GM06990 (cell line): ENCODE results near the gene IER3.

Source experiments
- DNase-seq: peaks from one replicate; pipeline ENCODE4 v3.0.0-alpha.2; 2011; ENCODE audit not compliant: insufficient read length; ENCODE audit errors: extremely low read depth
- H3K27me3 ChIP-seq: replicated peaks from 2 replicates; pipeline ENCODE4 v1.6.0; 2011; ENCODE audit warnings: low read length; ENCODE audit not compliant: control insufficient read depth, insufficient read depth
- H3K36me3 ChIP-seq: 2 replicates; pipeline ENCODE4 v1.5.1; 2011; ENCODE audit warnings: low read length; ENCODE audit not compliant: control insufficient read depth, insufficient read depth
- H3K4me3 ChIP-seq: replicated peaks from 2 replicates; pipeline ENCODE4 v1.5.1; 2011; ENCODE audit warnings: low read depth, mild to moderate bottlenecking, control low read depth, low read length
- CTCF ChIP-seq: IDR thresholded peaks from 2 replicates; pipeline ENCODE4 v1.5.1; 2011; ENCODE audit warnings: low read length, control low read depth, mild to moderate bottlenecking, inconsistent platforms; ENCODE audit not compliant: insufficient read depth, poor library complexity, severe bottlenecking

Gene IER3

GRCh38 chr6:30752157-30752927 is 8.0 kb upstream of the IER3 start:
- no peak for DNase-seq
- H3K36me3 ChIP-seq: no peaks in the 10 kb centered on the region
- H3K27me3 ChIP-seq: no peaks in the 10 kb centered on the region
- H3K4me3 ChIP-seq: no peak overlapping the region
- no peak for TF ChIP-seq CTCF

DNA sequence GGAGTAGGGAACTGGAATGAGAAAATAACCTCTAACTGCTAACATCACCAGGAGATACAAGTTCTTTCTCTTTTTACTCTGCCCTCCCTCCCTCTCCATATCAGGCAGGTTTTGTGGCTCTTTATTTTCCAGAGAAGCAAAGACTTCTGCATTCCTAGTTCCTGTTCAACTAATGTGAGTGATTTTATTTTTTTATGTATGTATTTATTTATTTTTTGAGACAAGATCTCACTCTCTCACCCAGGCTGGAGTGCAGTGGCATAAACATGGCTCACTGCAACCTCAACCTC is 6.0 kb upstream of the IER3 start:
- Histone ChIP-seq H3K27me3 (no peaks in the 10 kb centered on the region), H3K36me3 (no peaks in the 10 kb centered on the region), H3K4me3 (no peak overlapping the region)
- TF ChIP-seq CTCF: no peak
- no peak for DNase-seq

DNA sequence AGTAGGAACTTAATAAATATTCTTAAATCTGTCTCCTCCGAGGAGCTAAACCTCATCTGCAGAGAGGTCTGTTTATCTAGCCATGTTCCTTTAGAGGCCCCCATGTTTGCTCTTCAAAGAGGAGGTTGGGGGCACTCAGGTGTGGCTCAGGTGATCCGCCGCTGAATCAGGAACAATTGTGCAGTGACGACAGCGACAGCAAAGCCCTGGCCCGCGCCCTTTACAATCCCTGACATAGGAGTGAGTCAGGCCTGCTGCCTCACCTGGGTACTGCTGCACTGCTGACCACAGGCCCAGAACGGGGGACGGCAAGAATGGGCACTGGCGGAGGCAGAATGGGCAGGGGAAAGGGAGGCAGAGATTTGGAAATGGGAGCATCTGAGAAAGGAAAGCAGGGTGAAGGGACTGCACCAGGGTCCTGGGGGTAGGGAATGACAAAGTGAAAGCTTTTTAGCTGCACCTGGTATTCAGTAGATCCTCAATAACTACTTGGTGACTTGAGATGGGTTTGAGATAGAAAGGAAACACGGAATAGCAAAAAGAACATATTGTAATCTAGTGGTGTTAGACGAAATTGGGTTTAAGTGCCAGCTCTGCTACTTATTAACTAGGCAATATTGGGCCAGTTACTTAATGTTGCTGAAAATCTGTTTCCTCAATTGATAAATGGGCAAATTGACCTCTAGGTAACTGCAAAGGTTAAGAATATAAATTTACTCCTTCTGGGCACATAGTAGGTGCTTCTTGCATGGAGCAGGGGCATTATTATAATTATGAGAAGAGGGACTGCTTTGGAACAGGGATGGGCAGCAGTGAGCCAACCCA is 5.4 kb upstream of the IER3 start:
- Histone ChIP-seq H3K27me3 (no peaks in the 10 kb centered on the region), H3K4me3 (no peak overlapping the region), H3K36me3 (no peaks in the 10 kb centered on the region)
- DNase-seq: no peak
- TF ChIP-seq CTCF: no peak

DNA sequence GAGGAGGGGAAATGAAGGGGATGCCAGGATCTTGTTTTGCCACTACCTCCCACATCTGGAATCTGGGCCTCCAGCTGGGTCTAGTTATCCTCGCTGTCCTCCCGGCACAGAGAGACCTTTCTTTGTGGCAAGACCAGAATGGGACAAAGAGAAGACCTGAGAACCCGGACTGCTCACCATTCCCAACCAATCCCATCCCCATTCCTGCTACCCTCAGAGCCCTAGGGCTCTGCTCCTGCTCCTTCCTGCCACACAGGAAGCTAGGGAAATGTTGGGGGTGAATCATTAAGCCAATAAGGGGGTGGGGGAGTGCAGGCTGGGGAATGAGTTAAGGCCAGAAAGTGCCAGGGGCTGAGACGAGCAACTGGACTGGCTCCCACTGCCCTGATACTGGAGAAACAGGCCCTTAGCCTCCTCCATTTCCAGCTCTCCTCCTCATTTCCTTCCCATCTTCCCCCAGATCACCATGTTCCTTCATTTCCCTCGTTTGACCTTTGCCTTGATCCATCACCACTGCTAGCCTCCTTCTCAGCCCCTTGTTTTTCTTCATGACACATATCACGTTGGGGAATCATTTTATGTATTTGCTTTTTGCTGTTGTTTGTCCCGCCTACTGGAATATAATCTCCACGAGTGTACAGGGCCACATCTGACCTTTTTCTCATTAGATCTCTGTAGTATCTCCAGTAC is 4.6 kb upstream of the IER3 start:
- no peak for DNase-seq
- no peaks in the 10 kb centered on the region for H3K27me3 ChIP-seq
- H3K4me3 ChIP-seq: no peak overlapping the region
- H3K36me3 ChIP-seq: no peaks in the 10 kb centered on the region
- TF ChIP-seq CTCF: no peak

DNA sequence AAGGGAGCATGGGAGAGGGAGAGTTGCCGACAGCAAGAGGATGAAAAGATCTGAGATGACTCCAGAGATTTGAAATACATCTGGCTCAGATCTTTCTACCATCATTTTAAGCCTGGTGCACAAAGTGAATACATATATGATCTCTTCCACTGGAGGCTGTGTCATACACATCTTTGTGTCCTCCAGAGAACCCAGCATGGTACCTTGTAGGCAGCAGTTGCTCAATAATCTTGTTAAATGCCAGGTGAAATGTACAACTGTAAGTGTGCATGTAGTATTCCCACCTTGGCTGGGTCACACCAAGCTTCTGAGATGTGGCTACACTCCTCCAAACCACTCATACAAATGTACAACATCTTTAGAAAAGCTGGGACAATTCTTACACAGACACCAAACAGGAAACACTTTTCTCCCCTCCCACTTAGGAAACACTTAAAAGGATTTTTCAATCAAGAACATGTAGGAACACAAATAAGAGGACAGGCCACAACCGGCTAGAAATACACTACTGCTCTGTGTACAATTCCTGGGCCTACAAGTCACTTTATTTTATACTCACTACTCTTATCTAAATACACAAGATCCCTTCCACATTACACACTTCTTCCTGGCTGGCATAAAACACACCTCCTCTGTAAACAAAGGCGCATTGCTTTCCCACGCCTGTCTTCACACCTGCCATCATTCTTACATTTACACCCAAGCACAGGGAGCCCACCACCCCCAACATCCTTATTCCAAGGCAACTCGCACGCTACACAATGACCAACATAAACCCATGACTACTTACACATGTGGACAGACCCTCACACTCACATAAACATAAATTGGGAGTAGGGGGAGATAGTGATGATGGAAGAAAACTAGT is 3.8 kb upstream of the IER3 start:
- Histone ChIP-seq H3K36me3 (no peaks in the 10 kb centered on the region), H3K4me3 (no peak overlapping the region), H3K27me3 (no peaks in the 10 kb centered on the region)
- TF ChIP-seq CTCF: no peak
- no peak for DNase-seq
